Skeletal muscle tissue (tissue), 4 donors: Measurements from ENCODE around the gene FAM13A. TPM values are rescaled to one million over a fixed set of nuclear protein-coding genes. Genes with fewer than 3 reads are reported as not detected.

Source experiments
- H3K27ac ChIP-seq: one replicate; pipeline ENCODE4 v1.7.0; 2013; ENCODE audit warnings: mild to moderate bottlenecking, low read depth, low read length, inconsistent platforms
- H3K27me3 ChIP-seq, 3 donors: one replicate each; pipeline ENCODE4 v1.7.0; 2013; ENCODE audit warnings: low read length in 3 of 3; ENCODE audit not compliant: control insufficient read depth in 3 of 3, insufficient read depth in 3 of 3
- H3K36me3 ChIP-seq, 3 donors: one replicate each; pipeline ENCODE4 v1.7.0; 2013; ENCODE audit warnings: low read length in 3 of 3; ENCODE audit not compliant: control insufficient read depth in 3 of 3, insufficient read depth in 3 of 3
- H3K4me1 ChIP-seq, 3 donors: one replicate each; pipeline ENCODE4 v1.7.0; 2013; ENCODE audit warnings: low read length in 3 of 3, mild to moderate bottlenecking in 3 of 3; ENCODE audit not compliant: control insufficient read depth in 3 of 3, insufficient read depth in 3 of 3
- H3K4me3 ChIP-seq, 3 donors: one replicate each; pipeline ENCODE4 v1.7.0; 2013; ENCODE audit warnings: low read length in 3 of 3
- H3K9ac ChIP-seq, 3 donors: one replicate each; pipeline ENCODE4 v1.7.0; 2013; ENCODE audit warnings: low read length in 3 of 3, mild to moderate bottlenecking in 3 of 3, moderate library complexity in 2 of 3, low read depth in 1 of 3
- H3K9me3 ChIP-seq, 3 donors: one replicate each; pipeline ENCODE4 v1.7.0; 2013; ENCODE audit warnings: low read length in 3 of 3; ENCODE audit not compliant: control insufficient read depth in 3 of 3
- total RNA-seq: library from RNA; depleted of rRNA; stranded (reverse); fragments of >200 nt; gene quantifications from one replicate; pipeline ENCODE4 v1.2.3, GENCODE V29; 2014
- donor health status: Osteomylitis.

Gene FAM13A
- total RNA-seq, 1 donor from 2014 or later: 41.8 TPM

- Histone ChIP-seq H3K9ac (no peak overlapping the region), H3K9me3 (no peaks in the 10 kb centered on the region), H3K4me3 (no peak overlapping the region), H3K4me1 (peaks cover 12 to 19% (median 13%) of the 10 kb centered on the region in 3 donors), H3K27me3 (no peaks in the 10 kb centered on the region), H3K27ac (no peak overlapping the region), H3K36me3 (peaks cover 7 to 24% (median 24%) of the 10 kb centered on the region in 3 donors)
Observed at GRCh38 chr4:88734403-88734949, 322.5 kb downstream of the FAM13A start.

- H3K4me3 ChIP-seq: no peak overlapping the region
- H3K36me3 ChIP-seq: peaks cover 6 to 26% (median 14%) of the 10 kb centered on the region in 3 donors
Observed at GRCh38 chr4:88732714-88733368, 324.1 kb downstream of the FAM13A start.

GRCh38 chr4:88731381-88731780 lies 325.6 kb downstream of the FAM13A start:
- no peak overlapping the region for H3K9ac ChIP-seq
- H3K4me3 ChIP-seq: no peak overlapping the region
- H3K27me3 ChIP-seq: no peaks in the 10 kb centered on the region
- H3K27ac ChIP-seq: no peak overlapping the region
- H3K9me3 ChIP-seq: no peaks in the 10 kb centered on the region
- H3K4me1 ChIP-seq: peaks cover 19 to 30% (median 22%) of the 10 kb centered on the region in 3 donors
- H3K36me3 ChIP-seq: peaks cover 9 to 38% (median 24%) of the 10 kb centered on the region in 3 donors

More at GRCh38 chr4:88732714-88733368, 324.1 kb downstream of the FAM13A start:
- no peak overlapping the region for H3K9ac ChIP-seq
- no peaks in the 10 kb centered on the region for H3K9me3 ChIP-seq
- no peak overlapping the region for H3K27ac ChIP-seq
- no peaks in the 10 kb centered on the region for H3K27me3 ChIP-seq
- H3K4me1 ChIP-seq: peaks cover 18 to 21% (median 20%) of the 10 kb centered on the region in 3 donors

- H3K27ac ChIP-seq: no peak overlapping the region
- H3K9me3 ChIP-seq: no peaks in the 10 kb centered on the region
- no peak overlapping the region for H3K9ac ChIP-seq
- no peaks in the 10 kb centered on the region for H3K27me3 ChIP-seq
- H3K36me3 ChIP-seq: peaks cover 9 to 38% (median 24%) of the 10 kb centered on the region in 3 donors
- H3K4me3 ChIP-seq: no peak overlapping the region
- peaks cover 21 to 30% (median 22%) of the 10 kb centered on the region in 3 donors for H3K4me1 ChIP-seq
Observed at GRCh38 chr4:88730811-88731210, 326.2 kb downstream of the FAM13A start.

GRCh38 chr4:88729146-88729760 lies 327.7 kb downstream of the FAM13A start:
- Histone ChIP-seq H3K9ac (no peak overlapping the region), H3K27me3 (no peaks in the 10 kb centered on the region), H3K4me1 (peaks cover 21 to 31% (median 22%) of the 10 kb centered on the region in 3 donors), H3K4me3 (no peak overlapping the region), H3K36me3 (peaks cover 9 to 39% (median 24%) of the 10 kb centered on the region in 3 donors), H3K9me3 (no peaks in the 10 kb centered on the region), H3K27ac (peak overlapping the region; percentile 49)

GRCh38 chr4:88728146-88728545 lies 328.8 kb downstream of the FAM13A start:
- no peak overlapping the region for H3K4me3 ChIP-seq
- H3K36me3 ChIP-seq: peaks cover 12 to 39% (median 27%) of the 10 kb centered on the region in 3 donors
- H3K4me1 ChIP-seq: peaks cover 22 to 40% (median 27%) of the 10 kb centered on the region in 3 donors

GRCh38 chr4:88725986-88726385 lies 331.0 kb downstream of the FAM13A start:
- H3K36me3 ChIP-seq: peaks cover 12 to 35% (median 27%) of the 10 kb centered on the region in 3 donors
- H3K27me3 ChIP-seq: no peaks in the 10 kb centered on the region
- H3K4me3 ChIP-seq: no peak overlapping the region
- peaks cover 39 to 61% (median 47%) of the 10 kb centered on the region in 3 donors for H3K4me1 ChIP-seq
- no peaks in the 10 kb centered on the region for H3K9me3 ChIP-seq
- H3K9ac ChIP-seq: no peak overlapping the region
- H3K27ac ChIP-seq: no peak overlapping the region

More at GRCh38 chr4:88728146-88728545, 328.8 kb downstream of the FAM13A start:
- Histone ChIP-seq H3K27ac (peak overlapping the region; percentile 33), H3K9me3 (no peaks in the 10 kb centered on the region), H3K9ac (peak overlapping the region in 1 of 3 donors; percentile 42), H3K27me3 (no peaks in the 10 kb centered on the region)

GRCh38 chr4:88725143-88725542 lies 331.8 kb downstream of the FAM13A start:
- no peak overlapping the region for H3K9ac ChIP-seq
- no peaks in the 10 kb centered on the region for H3K9me3 ChIP-seq
- H3K27ac ChIP-seq: no peak overlapping the region
- no peak overlapping the region for H3K4me3 ChIP-seq
- no peaks in the 10 kb centered on the region for H3K27me3 ChIP-seq
- H3K4me1 ChIP-seq: peaks cover 45 to 66% (median 48%) of the 10 kb centered on the region in 3 donors
- peaks cover 9 to 30% (median 18%) of the 10 kb centered on the region in 3 donors for H3K36me3 ChIP-seq

- peaks cover 9 to 30% (median 16%) of the 10 kb centered on the region in 3 donors for H3K36me3 ChIP-seq
- no peak overlapping the region for H3K4me3 ChIP-seq
- no peaks in the 10 kb centered on the region for H3K27me3 ChIP-seq
- no peaks in the 10 kb centered on the region for H3K9me3 ChIP-seq
- H3K9ac ChIP-seq: no peak overlapping the region
- H3K4me1 ChIP-seq: peaks cover 43 to 65% (median 46%) of the 10 kb centered on the region in 3 donors
- no peak overlapping the region for H3K27ac ChIP-seq
Observed at GRCh38 chr4:88724406-88724805, 332.6 kb downstream of the FAM13A start.

GRCh38 chr4:88722828-88723227 lies 334.2 kb downstream of the FAM13A start:
- H3K36me3 ChIP-seq: peaks cover 7 to 23% (median 20%) of the 10 kb centered on the region in 3 donors

More at GRCh38 chr4:88722828-88723227, 334.2 kb downstream of the FAM13A start:
- Histone ChIP-seq H3K4me1 (peaks cover 29 to 52% (median 31%) of the 10 kb centered on the region in 3 donors), H3K4me3 (no peak overlapping the region), H3K27ac (no peak overlapping the region), H3K27me3 (no peaks in the 10 kb centered on the region), H3K9ac (no peak overlapping the region), H3K9me3 (no peaks in the 10 kb centered on the region)
